SK-N-SH treated with all-trans-retinoic acid at 6 μM for 48 hours (cell line): ENCODE data around the gene TMEM212.

ENCODE experiments used
- ARNTL ChIP-seq: fragments of 450-650 bp; formaldehyde crosslinking; IDR thresholded peaks from 2 replicates; pipeline ENCODE4 v1.5.0; 2020; ENCODE audit warnings: low read depth, mild to moderate bottlenecking, moderate library complexity, borderline replicate concordance
- CREB5 ChIP-seq: fragments of 250-450 bp; sonication (Bioruptor Pico); IDR thresholded peaks from 2 replicates; pipeline ENCODE4 v1.5.1; 2020; ENCODE audit warnings: low read depth, mild to moderate bottlenecking, moderate library complexity
- ISL1 ChIP-seq: fragments of 250-450 bp; sonication (Bioruptor Pico); IDR thresholded peaks from 2 replicates; pipeline ENCODE4 v2.1.2; 2022; ENCODE audit warnings: mild to moderate bottlenecking, moderate library complexity
- OSR1 ChIP-seq: fragments of 250-450 bp; sonication (Bioruptor Pico); IDR thresholded peaks from 2 replicates; pipeline ENCODE4 v1.8.0; 2022; ENCODE audit warnings: moderate library complexity, mild to moderate bottlenecking, inconsistent platforms
- PATZ1 ChIP-seq: fragments of 250-450 bp; sonication (Bioruptor Pico); IDR thresholded peaks from 2 replicates; pipeline ENCODE4 v1.8.0; 2020; ENCODE audit warnings: mild to moderate bottlenecking, moderate library complexity, borderline replicate concordance
- TCF4 ChIP-seq: fragments of 250-450 bp; sonication (Bioruptor Pico); IDR thresholded peaks from 2 replicates; pipeline ENCODE4 v1.8.0; 2021; ENCODE audit warnings: mild to moderate bottlenecking, moderate library complexity, borderline replicate concordance
- TOX ChIP-seq: fragments of 250-450 bp; sonication (Bioruptor Pico); IDR thresholded peaks from 2 replicates; pipeline ENCODE4 v1.8.0; 2021; ENCODE audit warnings: mild to moderate bottlenecking, moderate library complexity, borderline replicate concordance
- ZC3H10 ChIP-seq: fragments of 250-450 bp; sonication (Bioruptor Pico); IDR thresholded peaks from 2 replicates; pipeline ENCODE4 v1.5.1; 2021; ENCODE audit warnings: mild to moderate bottlenecking, moderate library complexity
- ZFP3 ChIP-seq: fragments of 250-450 bp; sonication (Bioruptor Pico); IDR thresholded peaks from 2 replicates; pipeline ENCODE4 v1.5.0; 2020; ENCODE audit warnings: mild to moderate bottlenecking, moderate library complexity
- ZFP30 ChIP-seq: fragments of 450-650 bp; formaldehyde crosslinking; IDR thresholded peaks from 2 replicates; pipeline ENCODE4 v1.5.0; 2022; ENCODE audit warnings: mild to moderate bottlenecking, moderate library complexity
- ZNF565 ChIP-seq: fragments of 450-650 bp; formaldehyde crosslinking; conservative IDR thresholded peaks from 2 replicates; pipeline ENCODE4 v1.5.0; 2020; ENCODE audit warnings: low read depth, mild to moderate bottlenecking, moderate library complexity
- ZNF70 ChIP-seq: fragments of 450-650 bp; formaldehyde crosslinking; IDR thresholded peaks from 2 replicates; pipeline ENCODE4 v1.5.0; 2020; ENCODE audit warnings: mild to moderate bottlenecking, moderate library complexity
- ZNF8 ChIP-seq: fragments of 450-650 bp; formaldehyde crosslinking; IDR thresholded peaks from 2 replicates; pipeline ENCODE4 v1.5.0; 2020; ENCODE audit warnings: mild to moderate bottlenecking, moderate library complexity
- TF ChIP-seq, protein P1 (sequence below): fragments of 250-450 bp; sonication (Bioruptor Pico); IDR thresholded peaks from 2 replicates; pipeline ENCODE4 v1.5.1; 2021; ENCODE audit warnings: mild to moderate bottlenecking, moderate library complexity

DNA sequence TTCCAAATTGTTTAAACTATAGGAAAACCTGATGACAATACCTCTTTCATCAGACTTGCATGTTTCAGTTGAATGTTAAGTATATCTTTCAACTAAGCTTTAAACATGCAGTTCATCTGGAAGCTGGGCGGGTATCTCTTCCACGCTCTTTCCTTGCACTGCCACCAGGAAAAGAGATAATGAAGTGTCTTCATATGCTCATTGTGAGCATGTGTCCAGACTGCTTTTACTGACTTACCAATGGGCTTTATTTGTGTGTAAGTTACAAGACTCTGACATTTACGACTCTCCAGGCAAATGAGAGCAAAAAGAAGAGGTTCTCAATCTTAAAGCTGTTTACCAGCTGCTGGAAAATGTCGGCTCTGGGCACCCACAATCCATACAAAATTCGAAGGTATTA is 52.8 kb downstream of the TMEM212 start:
- TF ChIP-seq TOX (CRISPR knock-in tag) (no peak), ZC3H10 (CRISPR knock-in tag) (no peak), PATZ1 (no peak), CREB5 (CRISPR knock-in tag) (no peak), ZNF8 (CRISPR knock-in tag) (no peak), ZFP30 (no peak), ZFP3 (CRISPR knock-in tag) (no peak), ARNTL (CRISPR knock-in tag) (no peak), ZNF70 (CRISPR knock-in tag) (no peak), OSR1 (CRISPR knock-in tag) (no peak), TCF4 (CRISPR knock-in tag) (no peak), ZNF565 (CRISPR knock-in tag) (no peak), ISL1 (CRISPR knock-in tag) (no peak)
- TF ChIP-seq, protein P1, sequence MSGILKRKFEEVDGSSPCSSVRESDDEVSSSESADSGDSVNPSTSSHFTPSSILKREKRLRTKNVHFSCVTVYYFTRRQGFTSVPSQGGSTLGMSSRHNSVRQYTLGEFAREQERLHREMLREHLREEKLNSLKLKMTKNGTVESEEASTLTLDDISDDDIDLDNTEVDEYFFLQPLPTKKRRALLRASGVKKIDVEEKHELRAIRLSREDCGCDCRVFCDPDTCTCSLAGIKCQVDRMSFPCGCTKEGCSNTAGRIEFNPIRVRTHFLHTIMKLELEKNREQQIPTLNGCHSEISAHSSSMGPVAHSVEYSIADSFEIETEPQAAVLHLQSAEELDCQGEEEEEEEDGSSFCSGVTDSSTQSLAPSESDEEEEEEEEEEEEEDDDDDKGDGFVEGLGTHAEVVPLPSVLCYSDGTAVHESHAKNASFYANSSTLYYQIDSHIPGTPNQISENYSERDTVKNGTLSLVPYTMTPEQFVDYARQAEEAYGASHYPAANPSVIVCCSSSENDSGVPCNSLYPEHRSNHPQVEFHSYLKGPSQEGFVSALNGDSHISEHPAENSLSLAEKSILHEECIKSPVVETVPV (CRISPR knock-in tag), result no peak
